ENCODE measurements around the gene OTOF. TPM values are rescaled to one million over a fixed set of nuclear protein-coding genes. Genes with fewer than 3 reads are reported as not detected.

OTOF gene
- total RNA-seq, 4 donors from 2014 or later: 0.49 to 0.89 TPM; not detected in 2

DNA sequence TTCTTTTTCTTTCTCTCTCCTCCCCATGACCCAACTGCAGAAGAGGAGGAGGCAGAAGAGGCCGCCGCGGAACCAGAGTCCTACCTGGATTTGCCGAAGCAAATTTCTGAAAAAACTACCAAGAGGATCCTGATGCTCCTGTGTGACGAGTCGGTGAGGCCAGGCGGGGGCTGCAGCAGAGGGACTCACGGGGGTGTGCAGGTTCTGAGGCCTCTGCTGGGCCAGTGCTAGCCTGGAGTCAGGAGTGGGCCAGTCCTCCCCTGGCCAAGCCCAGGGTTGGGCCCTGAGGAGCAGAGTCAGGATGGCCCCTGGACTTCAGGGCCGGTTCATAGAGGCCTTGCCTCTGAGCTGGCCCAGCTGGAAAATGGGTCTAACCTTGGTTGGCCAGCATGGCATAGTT lies 29.3 kb downstream of the OTOF start:
- 93 to 95% methylated on average over 8 of the region's 9 CpGs for WGBS, 2 donors

DNA sequence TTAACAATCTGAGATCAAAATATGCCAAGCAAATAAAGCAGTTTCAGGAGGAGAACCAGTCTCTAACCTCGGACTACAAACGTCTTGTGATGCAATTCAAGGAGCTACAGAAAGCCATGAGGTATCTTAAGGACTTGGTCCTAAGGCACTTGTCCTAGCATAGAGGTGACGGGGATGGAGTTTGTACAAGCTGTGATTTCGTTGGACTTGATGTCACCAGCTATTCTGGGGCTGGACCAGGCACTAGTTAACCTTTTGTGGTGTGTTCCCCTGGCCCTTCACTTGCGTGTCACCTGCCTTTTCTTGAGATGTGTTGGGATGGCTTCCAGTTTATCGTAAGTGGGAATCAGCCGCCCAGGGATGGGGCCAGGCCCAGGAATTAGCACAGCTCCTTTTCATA lies 33.7 kb downstream of the OTOF start:
- 85 to 88% methylated on average over 7 of the region's 7 CpGs for WGBS, 2 donors
- no peak overlapping the region for H3K4me3 ChIP-seq (ENCODE audit: low read depth, poor library complexity, severe bottlenecking)
- no peak for TF ChIP-seq CTCF (IDR thresholded peaks at IDR 0.05)
- TF ChIP-seq POLR2A (IDR thresholded peaks at IDR 0.05): no peak
- intact Hi-C loops (cut with DNase I; ENCODE audit: low total_unique reads): no loop called here
- DNase-seq (ENCODE audit: low spot score in 2 of 2): no peak

More for the DNA sequence above, 29.3 kb downstream of the OTOF start:
- no peak overlapping the region for H3K4me3 ChIP-seq (ENCODE audit: low read depth, poor library complexity, severe bottlenecking)
- TF ChIP-seq CTCF (IDR thresholded peaks at IDR 0.05) (no peak), POLR2A (IDR thresholded peaks at IDR 0.05) (no peak)
- intact Hi-C loops (cut with DNase I; ENCODE audit: low total_unique reads): no loop called here
- no peak for DNase-seq (ENCODE audit: low spot score in 2 of 2)

GRCh38 chr2:26442707-26443106 lies 35.2 kb downstream of the OTOF start:
- DNase-seq (ENCODE audit: low spot score in 2 of 2): no peak
- TF ChIP-seq CTCF (IDR thresholded peaks at IDR 0.05) (no peak), POLR2A (IDR thresholded peaks at IDR 0.05) (no peak)
- intact Hi-C loops (cut with DNase I; ENCODE audit: low total_unique reads): no loop called here
- WGBS, 2 donors: 76 to 86% methylated on average over 3 of the region's 3 CpGs
- H3K4me3 ChIP-seq (ENCODE audit: low read depth, poor library complexity, severe bottlenecking): no peak overlapping the region

DNA sequence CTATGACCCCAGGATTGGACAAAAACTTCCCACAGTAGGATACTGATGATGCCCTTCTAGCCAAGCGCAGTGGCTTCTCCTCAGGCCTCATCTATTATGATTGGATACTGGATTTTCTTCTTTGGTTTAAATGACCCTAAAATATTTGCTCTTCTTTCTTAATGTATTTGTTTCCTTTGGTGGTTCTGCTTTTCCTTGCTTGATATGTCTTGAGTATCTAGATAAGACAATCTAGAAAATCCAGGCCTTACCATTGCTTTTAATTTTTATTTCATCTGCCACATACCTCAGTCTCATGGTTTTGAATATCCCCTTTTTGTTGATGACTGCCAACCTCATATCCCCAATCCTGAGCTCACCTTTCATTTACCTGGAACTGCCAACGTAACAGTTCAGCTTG lies 35.6 kb downstream of the OTOF start:
- no peak for DNase-seq (ENCODE audit: low spot score in 2 of 2)
- TF ChIP-seq CTCF (IDR thresholded peaks at IDR 0.05) (no peak), POLR2A (IDR thresholded peaks at IDR 0.05) (no peak)
- intact Hi-C loops (cut with DNase I; ENCODE audit: low total_unique reads): no loop called here
- H3K4me3 ChIP-seq (ENCODE audit: low read depth, poor library complexity, severe bottlenecking): no peak overlapping the region
- 94 to 96% methylated on average over 2 of the region's 2 CpGs for whole genome bisulfite sequencing, 2 donors

DNA sequence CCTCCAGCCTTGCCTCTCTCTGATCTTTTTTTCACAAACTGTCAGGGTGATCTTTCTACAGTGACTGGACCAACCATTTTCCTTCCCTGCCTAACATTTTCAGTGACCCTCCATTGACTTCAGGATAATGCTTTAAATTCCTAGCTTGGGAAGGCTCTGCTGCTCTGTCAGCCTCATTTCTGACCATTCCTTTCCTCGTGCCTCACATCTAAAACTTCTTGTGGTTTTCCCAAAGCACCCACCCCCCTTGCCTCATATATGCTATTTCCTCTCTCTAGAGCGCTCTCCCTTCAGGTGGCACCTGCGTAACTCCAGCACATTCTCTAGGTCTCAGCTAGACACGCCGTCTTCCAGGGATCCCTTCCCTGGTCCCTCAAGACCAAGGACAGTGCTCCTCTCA lies 39.0 kb downstream of the OTOF start:
- H3K4me3 ChIP-seq (ENCODE audit: low read depth, poor library complexity, severe bottlenecking): no peak overlapping the region
- DNase-seq (ENCODE audit: low spot score in 2 of 2): no peak
- intact Hi-C loops (cut with DNase I; ENCODE audit: low total_unique reads): no loop called here
- TF ChIP-seq POLR2A (IDR thresholded peaks at IDR 0.05) (no peak), CTCF (IDR thresholded peaks at IDR 0.05) (no peak)
- WGBS, 2 donors: 63 to 87% methylated on average over 5 of the region's 5 CpGs

DNA sequence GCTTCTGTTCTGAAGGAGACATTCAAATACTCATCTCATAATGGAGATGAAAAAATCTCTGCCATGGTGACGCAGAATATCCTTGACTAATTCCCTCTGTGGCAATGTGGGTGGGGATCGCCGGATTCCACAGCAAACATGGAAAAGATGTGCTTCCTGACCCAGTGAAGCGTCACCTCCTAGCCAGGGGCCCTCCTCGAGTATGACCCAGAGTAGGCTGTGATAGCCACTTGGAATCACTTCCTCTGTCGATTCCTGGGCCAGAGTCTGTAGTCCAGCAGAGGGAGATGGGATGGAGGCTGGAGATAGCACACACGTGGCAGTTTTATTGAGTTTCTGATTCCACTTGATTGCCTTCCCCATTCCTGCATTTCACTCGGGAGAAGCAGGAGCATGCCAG lies 39.4 kb downstream of the OTOF start:
- TF ChIP-seq CTCF (IDR thresholded peaks at IDR 0.05) (no peak), POLR2A (IDR thresholded peaks at IDR 0.05) (no peak)
- intact Hi-C loops (cut with DNase I; ENCODE audit: low total_unique reads): no loop called here
- no peak overlapping the region for H3K4me3 ChIP-seq (ENCODE audit: low read depth, poor library complexity, severe bottlenecking)
- DNase-seq (ENCODE audit: low spot score in 2 of 2): no peak
- WGBS, 2 donors: 43 to 52% methylated on average over 8 of the region's 8 CpGs
